ENCODE measurements around the gene SMYD4. TPM values are rescaled to one million over a fixed set of nuclear protein-coding genes. Genes with fewer than 3 reads are reported as not detected.
"Not testable (repeated sequence)": the region's sequence is repeated elsewhere in the genome, so short reads cannot be mapped to it uniquely, and the experiment has no call there.

The SMYD4 gene
- total RNA-seq, 1 donor from 2014 or later = 8.8 TPM

GRCh38 chr17:1792495-1793446 lies 36.9 kb downstream of the SMYD4 start:
- DNase-seq (ENCODE audit: low spot score) = no peak
- intact Hi-C loops (cut with DNase I) = no loop called here

DNA sequence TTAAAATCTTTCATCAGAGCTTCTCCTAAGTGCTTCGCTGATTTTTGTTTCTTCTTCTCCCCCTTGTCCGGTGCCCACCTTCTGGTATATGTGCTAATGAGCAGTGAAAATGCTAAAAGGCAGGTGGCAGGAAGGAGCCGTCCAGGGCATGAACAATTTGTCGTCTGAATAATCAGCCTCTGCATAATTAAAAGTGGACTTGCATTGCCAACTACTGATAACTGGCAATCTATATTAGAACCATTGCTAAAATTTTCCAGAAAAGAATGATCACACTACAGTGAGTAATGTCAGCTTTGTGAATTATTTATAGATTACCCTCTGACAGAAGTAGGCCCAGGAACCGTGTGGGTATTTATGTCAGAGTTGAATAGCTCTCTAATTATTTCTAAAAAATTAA lies 39.8 kb downstream of the SMYD4 start:
- intact Hi-C loops (cut with DNase I) = no loop called here
- DNase-seq (ENCODE audit: low spot score) = no peak

GRCh38 chr17:1787301-1787902 lies 42.3 kb downstream of the SMYD4 start:
- DNase-seq (ENCODE audit: low spot score) = peak; percentile 83
- intact Hi-C loops (cut with DNase I) = no loop called here

DNA sequence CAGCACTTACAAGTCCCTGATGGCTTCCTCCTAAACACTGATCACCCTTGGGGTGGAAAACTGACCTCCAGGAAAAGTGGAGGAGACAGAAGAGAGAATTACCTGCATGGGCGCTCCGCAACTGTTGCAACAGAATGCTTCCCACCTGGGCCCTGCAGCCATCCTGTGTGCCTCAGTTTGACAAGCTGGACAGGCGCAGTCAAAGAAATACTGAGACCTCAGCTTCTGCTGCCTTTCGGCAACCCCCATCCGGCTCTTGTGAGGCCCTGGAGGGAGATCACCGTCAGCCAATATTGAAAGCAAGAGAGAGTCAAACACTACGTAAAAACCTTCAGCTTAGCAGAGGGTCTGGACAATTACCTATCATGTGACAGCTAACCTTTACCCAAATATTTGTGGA lies 43.0 kb downstream of the SMYD4 start:
- intact Hi-C loops (cut with DNase I) = no loop called here
- no peak for DNase-seq (ENCODE audit: low spot score)

- no peak for DNase-seq (ENCODE audit: low spot score)
- intact Hi-C loops (cut with DNase I) = no loop called here
Measured at GRCh38 chr17:1785930-1786329, 43.8 kb downstream of the SMYD4 start.

DNA sequence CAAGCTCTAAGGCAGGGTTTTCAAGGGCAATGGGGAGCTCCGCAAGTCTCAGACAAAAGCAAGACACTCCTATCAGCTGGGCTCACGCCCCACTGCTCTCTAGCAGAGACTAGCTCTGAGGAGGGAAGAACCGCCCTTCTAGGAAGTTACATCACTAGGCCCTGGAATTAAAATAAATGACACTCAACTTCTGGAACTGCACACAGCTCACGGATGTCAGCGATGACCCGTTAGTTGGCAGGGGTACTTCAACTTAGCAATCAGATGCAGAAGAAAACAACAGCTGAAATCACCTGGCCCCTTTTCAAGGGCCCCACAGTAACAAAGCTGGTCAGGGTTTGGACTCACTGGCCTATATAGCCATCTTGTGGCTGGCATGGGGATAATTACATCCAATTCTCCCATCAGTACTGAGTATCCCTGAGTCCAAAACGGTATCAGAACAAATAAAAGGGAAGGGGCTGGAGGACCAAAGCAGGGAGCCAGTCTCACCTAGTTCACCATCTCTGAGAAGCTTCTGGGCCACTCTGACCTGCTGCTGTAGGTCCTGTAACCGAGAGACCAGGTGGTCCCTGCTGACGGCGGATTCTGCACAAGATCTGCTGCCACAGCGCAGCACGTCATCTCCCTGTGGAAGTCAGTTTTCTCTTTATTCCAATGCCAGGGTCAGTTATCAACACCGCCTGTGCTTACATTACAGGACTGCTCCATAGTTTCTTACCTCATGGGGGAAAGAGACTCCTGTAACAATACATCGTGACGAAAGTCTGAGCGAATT lies 45.7 kb downstream of the SMYD4 start:
- intact Hi-C loops (cut with DNase I) = loop anchor here (2.0 to 5.0 kb wide), 4 partner anchors 59 to 207 kb away; partner anchors contain the start of gene WDR81
- peak; percentile 83 for DNase-seq (ENCODE audit: low spot score)

DNA sequence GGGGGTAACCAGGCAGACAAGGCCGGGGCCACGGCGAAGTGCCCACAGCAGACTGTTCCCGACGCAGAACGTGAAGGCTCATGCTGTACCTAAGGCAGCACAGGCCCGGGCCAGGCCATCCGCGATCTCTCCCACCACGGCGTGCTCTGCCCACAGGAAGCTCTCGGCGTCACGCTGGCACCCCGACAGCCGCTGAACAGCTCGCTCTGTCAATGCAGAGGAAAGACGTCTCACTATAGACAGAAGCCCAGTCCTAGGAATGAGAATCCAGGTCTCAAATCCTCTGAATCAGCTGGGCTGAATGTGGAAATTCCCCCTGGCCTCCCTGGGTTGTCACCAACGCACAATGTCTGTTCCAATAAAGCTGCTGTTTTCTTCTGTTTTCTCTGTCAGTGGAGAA lies 46.4 kb downstream of the SMYD4 start:
- no peak for DNase-seq (ENCODE audit: low spot score)
- intact Hi-C loops (cut with DNase I) = loop anchor here (2.0 to 5.0 kb wide), 4 partner anchors 58 to 206 kb away; partner anchors contain the start of gene WDR81

DNA sequence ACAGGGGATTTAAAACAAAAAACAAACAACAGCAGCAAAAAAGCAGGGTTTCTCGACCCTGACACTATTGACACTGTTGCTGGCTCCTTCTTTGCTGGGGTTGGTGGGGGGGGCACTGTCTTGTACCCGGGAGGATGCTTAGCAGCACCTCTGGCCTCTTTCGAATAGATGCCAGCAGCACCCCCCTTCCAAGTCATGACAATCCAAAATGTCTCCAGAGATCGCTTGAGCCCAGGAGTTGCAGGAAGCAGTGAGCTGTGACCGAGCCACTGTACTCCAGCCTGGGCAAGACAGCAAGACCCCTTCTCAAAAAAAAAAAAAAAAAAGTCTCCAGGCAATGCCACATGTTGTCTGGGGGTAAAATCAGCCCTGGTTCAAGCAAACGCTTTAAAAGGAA lies 47.5 kb downstream of the SMYD4 start:
- no peak for DNase-seq (ENCODE audit: low spot score)
- intact Hi-C loops (cut with DNase I) = loop anchor here (2.0 to 5.0 kb wide), 4 partner anchors 57 to 205 kb away; partner anchors contain the start of gene WDR81

DNA sequence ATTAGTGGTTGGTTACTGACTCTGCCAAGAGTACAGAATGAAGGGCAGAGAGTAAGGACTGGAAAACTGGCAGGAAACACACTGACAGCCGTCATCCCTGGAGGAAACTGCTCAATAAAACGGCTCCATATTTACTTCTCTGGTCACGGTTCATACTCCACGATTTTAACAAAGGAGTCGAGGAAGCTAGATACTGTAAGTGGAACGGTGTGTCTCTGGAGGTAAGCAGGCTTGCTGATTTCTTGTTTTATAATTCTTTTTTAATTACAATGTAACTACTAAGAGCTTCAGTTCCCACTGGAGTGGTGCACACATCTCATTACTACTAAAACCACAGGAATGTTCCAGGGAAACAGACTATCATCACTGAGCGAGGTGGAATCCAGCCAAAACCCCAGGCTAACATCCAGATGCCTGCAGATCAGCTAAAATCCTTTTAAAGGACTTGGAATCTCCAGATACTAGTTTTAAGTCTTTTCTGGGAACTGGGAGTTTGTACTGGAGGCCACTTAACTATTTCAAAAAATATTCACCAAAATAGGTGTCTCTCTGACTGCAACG lies 50.1 kb downstream of the SMYD4 start:
- DNase-seq (ENCODE audit: low spot score) = no peak
- intact Hi-C loops (cut with DNase I) = loop anchor here (5.0 kb wide), 2 partner anchors 107 to 202 kb away; no protein-coding TSS in a partner anchor

DNA sequence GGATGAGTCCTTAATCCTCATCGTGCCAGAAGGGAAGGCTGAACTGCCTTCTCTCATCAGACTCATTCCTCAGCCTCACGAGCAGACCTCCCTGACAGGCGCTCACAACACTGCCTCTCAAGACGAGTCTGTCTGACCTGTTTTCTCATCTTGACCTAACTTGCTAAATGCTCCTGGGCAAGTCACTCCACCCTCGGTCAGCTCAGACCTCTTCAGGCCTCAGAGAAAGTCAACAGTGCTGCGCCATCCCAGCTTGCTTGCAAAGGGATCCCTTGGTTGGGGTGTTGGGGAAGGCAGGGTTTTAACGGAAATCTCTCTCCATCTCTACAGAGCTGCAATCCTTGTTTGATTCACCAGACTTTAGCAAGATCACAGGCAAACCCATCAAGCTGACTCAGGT lies 52.8 kb downstream of the SMYD4 start:
- no peak for DNase-seq (ENCODE audit: low spot score)
- intact Hi-C loops (cut with DNase I) = no loop called here

GRCh38 chr17:1776328-1776727 lies 53.4 kb downstream of the SMYD4 start:
- DNase-seq (ENCODE audit: low spot score) = no peak
- intact Hi-C loops (cut with DNase I) = no loop called here

DNA sequence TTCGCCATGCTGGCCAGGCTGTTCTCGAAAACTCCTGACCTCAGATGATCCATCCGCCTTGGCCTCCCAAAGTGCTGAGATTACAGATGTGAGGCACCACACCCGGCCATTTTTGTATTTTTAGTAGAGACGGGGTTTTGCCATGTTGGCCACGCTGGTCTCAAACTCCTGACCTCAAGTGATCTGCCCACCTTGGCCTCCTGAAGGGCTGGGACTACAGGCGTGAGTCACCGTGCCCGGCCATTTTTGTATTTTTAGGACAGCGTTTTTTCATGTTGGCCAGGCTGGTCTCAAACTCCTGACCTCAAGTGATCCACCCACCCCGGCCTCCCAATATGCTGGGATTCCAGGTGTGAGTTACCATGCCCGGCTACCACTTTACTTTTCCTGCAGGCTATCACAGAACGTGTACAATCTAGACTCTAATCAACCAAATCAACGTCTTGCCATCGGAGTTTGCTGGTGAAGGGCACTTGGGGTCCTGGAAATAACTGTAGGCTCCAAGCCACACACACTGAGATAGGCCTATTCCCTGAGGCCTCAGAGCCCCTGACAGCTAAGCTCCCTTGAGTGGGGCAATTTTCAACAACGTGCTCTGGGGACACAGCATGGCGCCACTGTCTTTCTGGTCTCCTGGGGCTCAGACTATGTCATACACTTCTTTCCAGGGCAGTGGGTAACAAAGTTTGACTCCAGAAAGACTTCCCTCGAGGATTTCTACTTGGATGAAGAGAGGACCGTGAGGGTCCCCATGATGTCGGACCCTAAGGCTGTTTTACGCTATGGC lies 55.1 kb downstream of the SMYD4 start:
- intact Hi-C loops (cut with DNase I) = no loop called here

GRCh38 chr17:1773696-1774181 lies 56.0 kb downstream of the SMYD4 start:
- intact Hi-C loops (cut with DNase I) = no loop called here
- no peak for DNase-seq (ENCODE audit: low spot score)

More for the DNA sequence above, 55.1 kb downstream of the SMYD4 start:
- DNase-seq (ENCODE audit: low spot score) = no peak

- intact Hi-C loops (cut with DNase I); DNase-seq (ENCODE audit: low spot score): not testable (repeated sequence)
Measured at GRCh38 chr17:1773000-1773695, 56.6 kb downstream of the SMYD4 start.

- DNase-seq (ENCODE audit: low spot score) = no peak
- intact Hi-C loops (cut with DNase I) = no loop called here
Measured at GRCh38 chr17:1769822-1770477, 59.8 kb downstream of the SMYD4 start.

DNA sequence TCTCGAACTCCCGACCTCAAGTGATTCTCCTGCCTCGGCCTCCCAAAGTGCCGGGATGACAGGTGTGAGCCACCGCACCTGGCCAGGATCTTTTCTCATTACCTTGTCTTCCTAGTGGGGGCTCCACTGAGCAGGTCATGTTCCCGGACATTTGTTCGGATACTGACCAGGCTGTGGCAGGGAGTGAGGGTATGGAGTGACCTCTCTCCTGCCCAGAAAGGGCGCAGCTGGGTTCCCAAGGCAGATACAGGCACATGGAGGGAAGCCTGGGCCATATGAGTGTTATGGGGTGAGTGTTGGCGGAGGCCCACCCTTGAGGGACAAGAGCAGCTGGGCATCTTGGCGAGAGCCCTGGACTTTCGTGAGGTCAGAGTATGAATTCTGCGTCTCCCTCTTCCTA lies 62.3 kb downstream of the SMYD4 start:
- intact Hi-C loops (cut with DNase I) = no loop called here
- no peak for DNase-seq (ENCODE audit: low spot score)

DNA sequence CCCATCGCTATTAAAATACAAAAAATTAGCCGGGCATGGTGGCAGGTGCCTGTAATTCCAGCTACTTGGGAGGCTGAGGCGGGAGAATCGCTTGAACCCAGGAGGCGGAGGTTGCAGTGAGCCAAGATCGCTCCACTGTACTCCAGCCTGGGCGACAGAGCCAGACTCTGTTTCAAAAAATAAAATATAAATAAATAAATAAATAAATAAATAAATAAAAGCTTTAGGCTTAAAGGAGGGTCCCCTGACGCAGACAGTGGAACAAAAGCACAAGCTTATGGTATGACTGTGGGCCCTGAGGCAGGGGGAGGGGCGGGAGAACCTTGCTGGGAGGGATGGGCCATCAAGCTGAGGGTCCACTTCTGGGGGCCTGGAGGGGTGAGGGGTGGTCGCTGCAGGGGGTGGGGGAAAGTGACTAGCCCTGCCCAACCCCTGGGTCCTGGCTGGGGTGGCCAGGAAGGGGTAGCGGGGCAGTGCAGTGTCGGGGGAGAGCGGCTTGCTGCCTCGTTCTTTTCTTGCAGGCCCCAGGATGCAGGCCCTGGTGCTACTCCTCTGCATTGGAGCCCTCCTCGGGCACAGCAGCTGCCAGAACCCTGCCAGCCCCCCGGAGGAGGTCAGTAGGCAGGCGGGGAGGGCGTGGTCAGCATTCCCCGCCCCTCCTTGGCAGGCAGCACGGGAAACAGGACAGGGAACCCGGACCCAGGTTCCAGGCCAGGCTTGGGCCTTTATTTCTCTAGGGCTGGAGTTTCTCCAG lies 63.1 kb downstream of the SMYD4 start:
- no peak for DNase-seq (ENCODE audit: low spot score)
- intact Hi-C loops (cut with DNase I) = no loop called here

Measured in cardiac septum (tissue), 1 donor.